CD14-positive monocyte (primary cell): ENCODE measurements around the gene ANO4. TPM values are rescaled to one million over a fixed set of nuclear protein-coding genes. Genes with fewer than 3 reads are reported as not detected.

Experiments
- DNase-seq, 3 donors: peaks; one replicate each; pipeline ENCODE4 v3.0.0-alpha.2; 2011 to 2022
- H2AFZ ChIP-seq: 2 replicates; pipeline ENCODE4 v1.6.0; 2012; ENCODE audit warnings: mild to moderate bottlenecking, low read depth, low read length, inconsistent platforms; ENCODE audit not compliant: insufficient read depth, poor library complexity, severe bottlenecking
- H3K27ac ChIP-seq, 2 donors: 1 replicate in 1 of 2; 2 replicates in 1 of 2; pipeline ENCODE4 v1.5.1; 2012 to 2013; ENCODE audit warnings: low read length in 2 of 2, control low read depth in 1 of 2, inconsistent platforms in 1 of 2, low read depth in 1 of 2, mild to moderate bottlenecking in 1 of 2
- H3K27me3 ChIP-seq, 2 donors: one replicate each; pipeline versions ENCODE4 v1.6.0 to v1.6.1; 2011 to 2013; ENCODE audit warnings: low read length in 2 of 2; ENCODE audit not compliant: control insufficient read depth in 2 of 2, insufficient read depth in 2 of 2
- H3K36me3 ChIP-seq, 2 donors: replicated peaks in 1 of 2; 1 replicate in 1 of 2; 2 replicates in 1 of 2; pipeline versions ENCODE4 v1.5.1 to v1.6.1; 2012 to 2013; ENCODE audit warnings: low read length in 2 of 2, control low read depth in 1 of 2, inconsistent platforms in 1 of 2, mild to moderate bottlenecking in 1 of 2; ENCODE audit not compliant: insufficient read depth in 2 of 2, control insufficient read depth in 1 of 2
- H3K4me1 ChIP-seq, 2 donors: 1 replicate in 1 of 2; 2 replicates in 1 of 2; pipeline versions ENCODE4 v1.5.1 to v1.6.1; 2012 to 2013; ENCODE audit warnings: low read length in 2 of 2, control low read depth in 1 of 2, inconsistent platforms in 1 of 2, mild to moderate bottlenecking in 1 of 2, moderate library complexity in 1 of 2; ENCODE audit not compliant: insufficient read depth in 2 of 2, control insufficient read depth in 1 of 2
- H3K4me2 ChIP-seq: replicated peaks from 2 replicates; pipeline ENCODE3; 2012; ENCODE audit warnings: low read length, moderate library complexity, mild to moderate bottlenecking; ENCODE audit not compliant: poor library complexity, severe bottlenecking; ENCODE audit errors: extremely low read depth
- H3K4me3 ChIP-seq, 3 experiments: fragments of 200-600 bp in 1 of 3; sonication (generic) in 1 of 3; replicated peaks in 1 of 3; 1 replicate in 2 of 3; 2 replicates in 1 of 3; pipeline ENCODE4 v1.5.1; 2011 to 2013; ENCODE audit warnings: low read length in 3 of 3, mild to moderate bottlenecking in 3 of 3, control low read depth in 2 of 3, low read depth in 2 of 3, inconsistent platforms in 1 of 3, moderate library complexity in 1 of 3
- H3K79me2 ChIP-seq: 2 replicates; pipeline ENCODE4 v1.6.0; 2012; ENCODE audit warnings: mild to moderate bottlenecking, control low read depth, inconsistent platforms, low read length, moderate library complexity; ENCODE audit not compliant: insufficient read depth
- H3K9ac ChIP-seq: 2 replicates; pipeline ENCODE4 v1.6.0; 2017; ENCODE audit warnings: low read length, mild to moderate bottlenecking; ENCODE audit not compliant: insufficient read depth, poor library complexity, severe bottlenecking
- H3K9me3 ChIP-seq, 2 donors: replicated peaks in 1 of 2; 1 replicate in 1 of 2; 2 replicates in 1 of 2; pipeline versions ENCODE4 v1.5.1 to v1.6.1; 2012 to 2013; ENCODE audit warnings: low read length in 2 of 2, control low read depth in 1 of 2; ENCODE audit not compliant: control insufficient read depth in 1 of 2, insufficient read depth in 1 of 2
- H4K20me1 ChIP-seq: 2 replicates; pipeline ENCODE4 v1.6.0; 2012; ENCODE audit warnings: mild to moderate bottlenecking, low read length, control low read depth, moderate library complexity; ENCODE audit not compliant: insufficient read depth
- H3K27ac Mint-ChIP-seq, 7 donors: one replicate each; pipeline ENCODE4 v1.8.0; 2020; ENCODE audit warnings: mild to moderate bottlenecking in 7 of 7, mixed read lengths in 7 of 7, moderate library complexity in 6 of 7, inconsistent platforms in 2 of 7
- H3K27me3 Mint-ChIP-seq, 3 donors: one replicate each; pipeline ENCODE4 v1.8.0; 2021 to 2022; ENCODE audit warnings: low read depth in 3 of 3, mild to moderate bottlenecking in 3 of 3, mixed read lengths in 3 of 3, moderate library complexity in 3 of 3, inconsistent platforms in 1 of 3
- H3K36me3 Mint-ChIP-seq, 2 donors: one replicate each; pipeline ENCODE4 v1.8.0; 2020; ENCODE audit warnings: mixed read lengths in 2 of 2, inconsistent platforms in 1 of 2, mild to moderate bottlenecking in 1 of 2
- H3K4me1 Mint-ChIP-seq: one replicate; pipeline ENCODE4 v1.8.0; 2020; ENCODE audit warnings: mild to moderate bottlenecking, mixed read lengths
- H3K4me3 Mint-ChIP-seq, 2 donors: one replicate each; pipeline ENCODE4 v1.8.0; 2020; ENCODE audit warnings: mild to moderate bottlenecking in 2 of 2, mixed read lengths in 2 of 2, moderate library complexity in 1 of 2
- H3K9me3 Mint-ChIP-seq, 7 donors: one replicate each; pipeline ENCODE4 v1.8.0; 2020 to 2022; ENCODE audit warnings: mixed read lengths in 7 of 7, mild to moderate bottlenecking in 6 of 7, moderate library complexity in 6 of 7, inconsistent platforms in 2 of 7
- CTCF ChIP-seq: fragments of 200-600 bp; IDR thresholded peaks from one replicate; pipeline ENCODE4 v1.8.0; 2022; ENCODE audit warnings: antibody characterized with exemption, mild to moderate bottlenecking
- WGBS: methylation state at CpG from one replicate; pipeline ENCODE4 v1.1.5; 2013; ENCODE audit warnings: missing lambda C conversion rate; ENCODE audit not compliant: insufficient coverage; 5-methylcytosine and 5-hydroxymethylcytosine counted together
- intact Hi-C, 2 donors: fragments of 100-400 bp; cut with micrococcal nuclease; formaldehyde crosslinking; loops; one replicate each; pipeline versions ENCODE4 v1.15.0 to v1.15.1; 2023
- polyA plus RNA-seq, 3 donors: library from polyadenylated mRNA; depleted of rRNA in 1 of 3; unstranded in 2 of 3; stranded (reverse) in 1 of 3; fragments of 300-500 nt in 2 of 3; fragments of >200 nt in 1 of 3; fragmentation: Illumina TruSeq in 2 of 3; gene quantifications; 1 replicate in 2 of 3; 2 replicates in 1 of 3; pipeline ENCODE4 v1.2.3, GENCODE V29; 2012 to 2021

ANO4 gene
- polyA plus RNA-seq, 3 donors: not detected

GRCh38 chr12:100963381-100963780, 168.8 kb downstream of the ANO4 start:
- no peaks in the 10 kb centered on the region for H3K27me3 ChIP-seq
- no peak overlapping the region for H3K4me3 ChIP-seq
- Mint-ChIP-seq H3K4me1 (no peaks in the 10 kb centered on the region), H3K9me3 (peaks cover 0 to 3% (median 0%) of the 10 kb centered on the region in 7 donors), H3K4me3 (no peak overlapping the region), H3K27ac (no peak overlapping the region), H3K36me3 (no peaks in the 10 kb centered on the region), H3K27me3 (peaks cover 0 to 2% (median 2%) of the 10 kb centered on the region in 3 donors)
- H3K4me1 ChIP-seq: no peaks in the 10 kb centered on the region
- no peak overlapping the region for H3K9ac ChIP-seq
- intact Hi-C loops: no loop called here
- H3K27ac ChIP-seq: no peak overlapping the region
- TF ChIP-seq CTCF: no peak
- no peaks in the 10 kb centered on the region for H3K9me3 ChIP-seq
- H4K20me1 ChIP-seq: no peaks in the 10 kb centered on the region
- no peak overlapping the region for H2AFZ ChIP-seq
- no peak overlapping the region for H3K4me2 ChIP-seq
- DNase-seq: no peak
- H3K36me3 ChIP-seq: no peaks in the 10 kb centered on the region
- no peaks in the 10 kb centered on the region for H3K79me2 ChIP-seq
- 100% methylated on average over 1 of the region's 3 CpGs for WGBS

GRCh38 chr12:100964028-100964427, 169.5 kb downstream of the ANO4 start:
- H3K79me2 ChIP-seq: no peaks in the 10 kb centered on the region
- no peaks in the 10 kb centered on the region for H3K36me3 ChIP-seq
- no peaks in the 10 kb centered on the region for H3K4me1 ChIP-seq
- intact Hi-C loops: no loop called here
- H3K4me1 Mint-ChIP-seq: no peaks in the 10 kb centered on the region
- no peak overlapping the region for H2AFZ ChIP-seq
- H3K4me3 ChIP-seq: no peak overlapping the region
- H3K4me3 Mint-ChIP-seq: no peak overlapping the region
- no peak for TF ChIP-seq CTCF
- H3K9ac ChIP-seq: no peak overlapping the region
- H3K9me3 ChIP-seq: no peaks in the 10 kb centered on the region
- H4K20me1 ChIP-seq: no peaks in the 10 kb centered on the region
- no peak overlapping the region for H3K27ac Mint-ChIP-seq
- no peak overlapping the region for H3K27ac ChIP-seq
- H3K36me3 Mint-ChIP-seq: no peaks in the 10 kb centered on the region
- DNase-seq: no peak
- H3K27me3 ChIP-seq: no peaks in the 10 kb centered on the region
- peaks cover 0 to 2% (median 2%) of the 10 kb centered on the region in 3 donors for H3K27me3 Mint-ChIP-seq
- WGBS: no CpG with 5 or more reads among the region's 2 CpGs
- peaks cover 0 to 3% (median 0%) of the 10 kb centered on the region in 7 donors for H3K9me3 Mint-ChIP-seq
- H3K4me2 ChIP-seq: no peak overlapping the region
